ENCODE results near the gene SPDYE2.
"Not testable (repeated sequence)": the region's sequence is repeated elsewhere in the genome, so short reads cannot be mapped to it uniquely, and the experiment has no call there.

The SPDYE2 gene

GRCh38 chr7:102550808-102551422 is at the start of gene SPDYE2:
Gene SPDYE2 (plus strand): TSS chr7:102551226. CDS start chr7:102553256, 2,030 bp downstream.
- DNase-seq (ENCODE audit: low read depth in 1 of 2, low spot score in 1 of 2) = not testable (repeated sequence)

GRCh38 chr7:102503141-102503540 is 47.9 kb upstream of the SPDYE2 start:
- DNase-seq (ENCODE audit: low read depth in 1 of 2, low spot score in 1 of 2) = not testable (repeated sequence)

GRCh38 chr7:102505298-102506185 is 45.5 kb upstream of the SPDYE2 start:
- not testable (repeated sequence) for DNase-seq (ENCODE audit: low read depth in 1 of 2, low spot score in 1 of 2)

- not testable (repeated sequence) for DNase-seq (ENCODE audit: low read depth in 1 of 2, low spot score in 1 of 2)
Observed at GRCh38 chr7:102507410-102508088, 43.5 kb upstream of the SPDYE2 start.

GRCh38 chr7:102510575-102510974 is 40.5 kb upstream of the SPDYE2 start:
- DNase-seq (ENCODE audit: low read depth in 1 of 2, low spot score in 1 of 2) = not testable (repeated sequence)

- not testable (repeated sequence) for DNase-seq (ENCODE audit: low read depth in 1 of 2, low spot score in 1 of 2)
Observed at GRCh38 chr7:102511860-102512522, 39.0 kb upstream of the SPDYE2 start.

- not testable (repeated sequence) for DNase-seq (ENCODE audit: low read depth in 1 of 2, low spot score in 1 of 2)
Observed at GRCh38 chr7:102512642-102513221, 38.3 kb upstream of the SPDYE2 start.

- DNase-seq (ENCODE audit: low read depth in 1 of 2, low spot score in 1 of 2) = not testable (repeated sequence)
Observed at GRCh38 chr7:102514881-102515721, 35.9 kb upstream of the SPDYE2 start.

GRCh38 chr7:102515889-102516288 is 35.1 kb upstream of the SPDYE2 start:
- DNase-seq (ENCODE audit: low read depth in 1 of 2, low spot score in 1 of 2) = not testable (repeated sequence)

- DNase-seq (ENCODE audit: low read depth in 1 of 2, low spot score in 1 of 2) = not testable (repeated sequence)
Observed at GRCh38 chr7:102516951-102517350, 34.1 kb upstream of the SPDYE2 start.

GRCh38 chr7:102517550-102518147 is 33.4 kb upstream of the SPDYE2 start, which contains the start of gene RASA4B:
Gene RASA4B (minus strand): TSS chr7:102517777. CDS start chr7:102517710, 67 bp downstream.
- not testable (repeated sequence) for DNase-seq (ENCODE audit: low read depth in 1 of 2, low spot score in 1 of 2)

- DNase-seq (ENCODE audit: low read depth in 1 of 2, low spot score in 1 of 2) = not testable (repeated sequence)
Observed at GRCh38 chr7:102520797-102521196, 30.2 kb upstream of the SPDYE2 start.

GRCh38 chr7:102524803-102525202 is 26.2 kb upstream of the SPDYE2 start:
- DNase-seq (ENCODE audit: low read depth in 1 of 2, low spot score in 1 of 2) = not testable (repeated sequence)

- DNase-seq (ENCODE audit: low read depth in 1 of 2, low spot score in 1 of 2) = not testable (repeated sequence)
Observed at GRCh38 chr7:102527182-102527581, 23.8 kb upstream of the SPDYE2 start.

- not testable (repeated sequence) for DNase-seq (ENCODE audit: low read depth in 1 of 2, low spot score in 1 of 2)
Observed at GRCh38 chr7:102527822-102528793, 22.9 kb upstream of the SPDYE2 start.

GRCh38 chr7:102531583-102531982 is 19.4 kb upstream of the SPDYE2 start:
- not testable (repeated sequence) for DNase-seq (ENCODE audit: low read depth in 1 of 2, low spot score in 1 of 2)

GRCh38 chr7:102532127-102532526 is 18.9 kb upstream of the SPDYE2 start:
- DNase-seq (ENCODE audit: low read depth in 1 of 2, low spot score in 1 of 2) = not testable (repeated sequence)

GRCh38 chr7:102535062-102535615 is 15.9 kb upstream of the SPDYE2 start:
- not testable (repeated sequence) for DNase-seq (ENCODE audit: low read depth in 1 of 2, low spot score in 1 of 2)
